HepG2 (cell line): ENCODE measurements around the gene IGBP1. TPM values are rescaled to one million over a fixed set of nuclear protein-coding genes. Genes with fewer than 3 reads are reported as not detected.

ENCODE experiments used
- AKAP8 ChIP-seq: sonication (generic); formaldehyde crosslinking; IDR thresholded peaks from 2 replicates; pipeline ENCODE4 v1.5.1; 2020; ENCODE audit warnings: mild to moderate bottlenecking, missing genetic modification reagents
- ATF1 ChIP-seq: IDR thresholded peaks from 2 replicates; pipeline ENCODE4 v1.6.1; 2016; ENCODE audit warnings: mild to moderate bottlenecking, control low read depth
- CEBPG ChIP-seq: IDR thresholded peaks from 2 replicates; pipeline ENCODE4 v1.6.1; 2016
- CTCF ChIP-seq: sonication (generic); formaldehyde crosslinking; IDR thresholded peaks from 2 replicates; pipeline ENCODE4 v1.5.0; 2020; ENCODE audit warnings: mild to moderate bottlenecking, missing genetic modification reagents, moderate library complexity
- DDIT3 ChIP-seq: sonication (generic); formaldehyde crosslinking; IDR thresholded peaks from 2 replicates; pipeline ENCODE4 v1.4.0; 2020; ENCODE audit warnings: mild to moderate bottlenecking, missing genetic modification reagents
- ELF3 ChIP-seq: IDR thresholded peaks from 2 replicates; pipeline ENCODE4 v1.6.1; 2016; ENCODE audit warnings: missing genetic modification reagents, missing compliant biosample characterization
- HNRNPK ChIP-seq: fragments of 200-400 bp; formaldehyde crosslinking; IDR thresholded peaks from 2 replicates; pipeline ENCODE4 v1.6.1; 2018; ENCODE audit warnings: low read length, low read depth, moderate library complexity, mild to moderate bottlenecking; ENCODE audit not compliant: poor library complexity, severe bottlenecking
- HOMEZ ChIP-seq: IDR thresholded peaks from 2 replicates; pipeline ENCODE4 v1.6.1; 2016; ENCODE audit warnings: low read depth
- IRX3 ChIP-seq: sonication (generic); formaldehyde crosslinking; IDR thresholded peaks from 2 replicates; pipeline ENCODE4 v1.8.1; 2023; ENCODE audit warnings: mild to moderate bottlenecking, low read depth, missing genetic modification reagents, borderline replicate concordance
- KLF16 ChIP-seq, 2 experiments: sonication (generic) in 1 of 2; formaldehyde crosslinking in 1 of 2; IDR thresholded peaks; 2 replicates each; pipeline versions ENCODE4 v1.6.1 to v1.8.0; 2016 to 2023; ENCODE audit warnings: missing genetic modification reagents in 2 of 2, missing compliant biosample characterization in 1 of 2
- RBM39 ChIP-seq: fragments of 200-400 bp; formaldehyde crosslinking; IDR thresholded peaks from one replicate; pipeline ENCODE4 v1.6.1; 2018; ENCODE audit warnings: antibody characterized with exemption, mild to moderate bottlenecking, low read depth, low read length; ENCODE audit not compliant: poor library complexity, severe bottlenecking
- RORA ChIP-seq: sonication (generic); formaldehyde crosslinking; IDR thresholded peaks from 2 replicates; pipeline ENCODE4 v1.5.0; 2020; ENCODE audit warnings: mild to moderate bottlenecking, missing genetic modification reagents, moderate library complexity
- THYN1 ChIP-seq: sonication (generic); formaldehyde crosslinking; IDR thresholded peaks from 2 replicates; pipeline ENCODE4 v1.8.1; 2023; ENCODE audit warnings: low read depth, mild to moderate bottlenecking, moderate library complexity, missing genetic modification reagents, borderline replicate concordance
- TP53 ChIP-seq: sonication (generic); formaldehyde crosslinking; conservative IDR thresholded peaks from 2 replicates; pipeline ENCODE4 v1.4.0; 2020; ENCODE audit warnings: missing genetic modification reagents
- XRCC5 ChIP-seq: fragments of 200-400 bp; formaldehyde crosslinking; optimal IDR thresholded peaks from 2 replicates; pipeline ENCODE3; 2017; ENCODE audit warnings: mild to moderate bottlenecking, low read length
- ZNF546 ChIP-seq: sonication (generic); formaldehyde crosslinking; conservative IDR thresholded peaks from 2 replicates; pipeline ENCODE4 v1.8.1; 2023; ENCODE audit warnings: mild to moderate bottlenecking, missing genetic modification reagents
- ZNF720 ChIP-seq: sonication (generic); formaldehyde crosslinking; IDR thresholded peaks from 2 replicates; pipeline ENCODE4 v1.4.0; 2020; ENCODE audit warnings: missing genetic modification reagents
- ZNF724P ChIP-seq: sonication (generic); formaldehyde crosslinking; IDR thresholded peaks from 2 replicates; pipeline ENCODE4 v1.8.0; 2022; ENCODE audit warnings: missing genetic modification reagents, borderline replicate concordance
- polyA plus RNA-seq, 8 experiments: library from polyadenylated mRNA; depleted of rRNA in 3 of 8; stranded (reverse) in 7 of 8; unstranded in 1 of 8; fragments of >200 nt; fragmentation: Illumina TruSeq in 4 of 8; extraction: Trizol in 4 of 8; gene quantifications; 2 replicates each; pipeline versions ENCODE4 v1.2.1 to v1.2.3, GENCODE V29; 2011 to 2016; ENCODE audit warnings: low read depth in 4 of 8, missing spikeins in 1 of 8, mixed read lengths in 1 of 8; ENCODE audit not compliant: insufficient read depth in 1 of 8
- total RNA-seq, 5 experiments: library from RNA; depleted of rRNA; stranded (reverse); fragments of >200 nt; fragmentation: Illumina TruSeq; extraction: Trizol; gene quantifications; 2 replicates each; pipeline ENCODE4 v1.2.3, GENCODE V29; 2016; ENCODE audit warnings: low read depth in 1 of 5
- TF ChIP-seq, protein P1 (sequence below): sonication (generic); formaldehyde crosslinking; IDR thresholded peaks from 2 replicates; pipeline ENCODE4 v1.8.1; 2023; ENCODE audit warnings: mild to moderate bottlenecking, missing genetic modification reagents
- TF ChIP-seq, protein P2 (sequence below): sonication (generic); formaldehyde crosslinking; IDR thresholded peaks from 2 replicates; pipeline ENCODE4 v1.4.0; 2020; ENCODE audit warnings: missing genetic modification reagents, borderline replicate concordance

Gene IGBP1
- total and polyA plus RNA-seq, 2 of the 13 experiments (the other 11 are each of a cell fraction or from before 2014, with no cell fraction given) = 59.3 to 103 TPM

GRCh38 chrX:70133303-70134115 is at the start of gene IGBP1 (continued):
- TF ChIP-seq, protein P1, sequence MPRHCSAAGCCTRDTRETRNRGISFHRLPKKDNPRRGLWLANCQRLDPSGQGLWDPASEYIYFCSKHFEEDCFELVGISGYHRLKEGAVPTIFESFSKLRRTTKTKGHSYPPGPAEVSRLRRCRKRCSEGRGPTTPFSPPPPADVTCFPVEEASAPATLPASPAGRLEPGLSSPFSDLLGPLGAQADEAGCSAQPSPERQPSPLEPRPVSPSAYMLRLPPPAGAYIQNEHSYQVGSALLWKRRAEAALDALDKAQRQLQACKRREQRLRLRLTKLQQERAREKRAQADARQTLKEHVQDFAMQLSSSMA (CRISPR knock-in tag) = no peak
- no peak for TF ChIP-seq HNRNPK
- peak; percentile 80 for TF ChIP-seq CTCF
- TF ChIP-seq XRCC5 = peak; percentile 44
- TF ChIP-seq THYN1 = 0 out of 2 replicates have a peak, but pooled peaks have one; percentile 41
- TF ChIP-seq ZNF720 = no peak
- no peak for TF ChIP-seq AKAP8 (CRISPR knock-in tag)
- 0 out of 2 replicates have a peak, but pooled peaks have one; percentile 18 for TF ChIP-seq ZNF546
- TF ChIP-seq DDIT3 (CRISPR knock-in tag) = no peak
- TF ChIP-seq RBM39 = no peak
- TF ChIP-seq, protein P2, sequence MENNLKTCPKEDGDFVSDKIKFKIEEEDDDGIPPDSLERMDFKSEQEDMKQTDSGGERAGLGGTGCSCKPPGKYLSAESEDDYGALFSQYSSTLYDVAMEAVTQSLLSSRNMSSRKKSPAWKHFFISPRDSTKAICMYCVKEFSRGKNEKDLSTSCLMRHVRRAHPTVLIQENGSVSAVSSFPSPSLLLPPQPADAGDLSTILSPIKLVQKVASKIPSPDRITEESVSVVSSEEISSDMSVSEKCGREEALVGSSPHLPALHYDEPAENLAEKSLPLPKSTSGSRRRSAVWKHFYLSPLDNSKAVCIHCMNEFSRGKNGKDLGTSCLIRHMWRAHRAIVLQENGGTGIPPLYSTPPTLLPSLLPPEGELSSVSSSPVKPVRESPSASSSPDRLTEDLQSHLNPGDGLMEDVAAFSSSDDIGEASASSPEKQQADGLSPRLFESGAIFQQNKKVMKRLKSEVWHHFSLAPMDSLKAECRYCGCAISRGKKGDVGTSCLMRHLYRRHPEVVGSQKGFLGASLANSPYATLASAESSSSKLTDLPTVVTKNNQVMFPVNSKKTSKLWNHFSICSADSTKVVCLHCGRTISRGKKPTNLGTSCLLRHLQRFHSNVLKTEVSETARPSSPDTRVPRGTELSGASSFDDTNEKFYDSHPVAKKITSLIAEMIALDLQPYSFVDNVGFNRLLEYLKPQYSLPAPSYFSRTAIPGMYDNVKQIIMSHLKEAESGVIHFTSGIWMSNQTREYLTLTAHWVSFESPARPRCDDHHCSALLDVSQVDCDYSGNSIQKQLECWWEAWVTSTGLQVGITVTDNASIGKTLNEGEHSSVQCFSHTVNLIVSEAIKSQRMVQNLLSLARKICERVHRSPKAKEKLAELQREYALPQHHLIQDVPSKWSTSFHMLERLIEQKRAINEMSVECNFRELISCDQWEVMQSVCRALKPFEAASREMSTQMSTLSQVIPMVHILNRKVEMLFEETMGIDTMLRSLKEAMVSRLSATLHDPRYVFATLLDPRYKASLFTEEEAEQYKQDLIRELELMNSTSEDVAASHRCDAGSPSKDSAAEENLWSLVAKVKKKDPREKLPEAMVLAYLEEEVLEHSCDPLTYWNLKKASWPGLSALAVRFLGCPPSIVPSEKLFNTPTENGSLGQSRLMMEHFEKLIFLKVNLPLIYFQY (CRISPR knock-in tag) = no peak
- no peak for TF ChIP-seq RORA (CRISPR knock-in tag)
- peak; percentile 59; the same call in 1 of the 2 replicates for TF ChIP-seq ELF3 (CRISPR knock-in tag)
- TF ChIP-seq ZNF724P (CRISPR knock-in tag) = no peak
- TF ChIP-seq IRX3 (CRISPR knock-in tag) = no peak
- TF ChIP-seq HOMEZ (CRISPR knock-in tag) = no peak
- no peak for TF ChIP-seq KLF16 (CRISPR knock-in tag; IDR thresholded peaks at IDR 0.05)
- no peak for TF ChIP-seq CEBPG
- no peak for TF ChIP-seq ATF1 (CRISPR knock-in tag)
- TF ChIP-seq TP53 (CRISPR knock-in tag) = no peak
